ENCODE results near the gene DOCK9. TPM values are rescaled to one million over a fixed set of nuclear protein-coding genes. Genes with fewer than 3 reads are reported as not detected.
A peak's percentile ranks its signal among the peaks of the same experiment; 100 is the strongest.

Gene DOCK9
- total RNA-seq, 4 donors from 2014 or later: 127 to 191 (median 154) TPM

DNA sequence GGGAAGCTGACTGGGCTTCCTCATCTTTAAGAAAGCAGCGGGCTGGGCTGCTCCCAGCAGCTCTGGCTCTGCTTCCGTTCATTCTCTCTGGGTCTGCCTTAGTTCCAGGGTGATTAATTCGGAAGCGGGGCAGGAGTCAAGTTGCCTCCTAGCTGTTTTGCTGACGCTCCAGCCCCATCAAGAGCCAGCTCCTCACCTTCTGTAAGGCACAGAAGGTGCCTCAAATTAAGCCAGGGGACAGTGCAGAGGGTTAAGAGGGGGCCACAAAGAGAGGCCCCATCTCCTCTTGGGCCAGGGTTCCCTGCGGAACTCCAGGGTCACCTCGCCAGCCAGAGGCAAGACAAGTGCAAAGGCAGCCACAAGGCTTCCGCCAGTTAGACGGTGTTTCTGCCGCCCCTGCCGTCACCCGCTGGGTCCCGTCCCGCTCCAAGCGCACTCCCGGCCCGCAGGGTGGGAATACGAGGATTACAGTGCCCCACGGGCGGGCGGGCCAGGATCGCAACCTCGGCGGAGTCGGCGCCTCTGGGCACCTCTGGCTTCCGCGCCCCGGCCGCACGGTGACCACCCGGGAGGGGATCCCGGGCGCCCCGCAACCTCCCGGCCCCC lies 225.9 kb downstream of the DOCK9 start:
- TF ChIP-seq POLR2A (IDR thresholded peaks at IDR 0.05; ENCODE audit: low read depth): no peak
- TF ChIP-seq, protein P1, sequence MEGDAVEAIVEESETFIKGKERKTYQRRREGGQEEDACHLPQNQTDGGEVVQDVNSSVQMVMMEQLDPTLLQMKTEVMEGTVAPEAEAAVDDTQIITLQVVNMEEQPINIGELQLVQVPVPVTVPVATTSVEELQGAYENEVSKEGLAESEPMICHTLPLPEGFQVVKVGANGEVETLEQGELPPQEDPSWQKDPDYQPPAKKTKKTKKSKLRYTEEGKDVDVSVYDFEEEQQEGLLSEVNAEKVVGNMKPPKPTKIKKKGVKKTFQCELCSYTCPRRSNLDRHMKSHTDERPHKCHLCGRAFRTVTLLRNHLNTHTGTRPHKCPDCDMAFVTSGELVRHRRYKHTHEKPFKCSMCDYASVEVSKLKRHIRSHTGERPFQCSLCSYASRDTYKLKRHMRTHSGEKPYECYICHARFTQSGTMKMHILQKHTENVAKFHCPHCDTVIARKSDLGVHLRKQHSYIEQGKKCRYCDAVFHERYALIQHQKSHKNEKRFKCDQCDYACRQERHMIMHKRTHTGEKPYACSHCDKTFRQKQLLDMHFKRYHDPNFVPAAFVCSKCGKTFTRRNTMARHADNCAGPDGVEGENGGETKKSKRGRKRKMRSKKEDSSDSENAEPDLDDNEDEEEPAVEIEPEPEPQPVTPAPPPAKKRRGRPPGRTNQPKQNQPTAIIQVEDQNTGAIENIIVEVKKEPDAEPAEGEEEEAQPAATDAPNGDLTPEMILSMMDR (IDR thresholded peaks at IDR 0.05): no peak
- TF ChIP-seq POLR2AphosphoS5 (IDR thresholded peaks at IDR 0.05): no peak
- no peak for TF ChIP-seq EP300 (IDR thresholded peaks at IDR 0.05)
- no CpG with 5 or more reads among the region's 36 CpGs for WGBS
- DNase-seq (ENCODE audit: extremely low spot score): no peak

GRCh38 chr13:98751367-98751782 lies 226.5 kb downstream of the DOCK9 start:
- 38% methylated on average over 3 of the region's 8 CpGs for WGBS

More for the DNA sequence above, 225.9 kb downstream of the DOCK9 start:
- Histone ChIP-seq H3K27me3 (peaks cover 0 to 58% (median 24%) of the 10 kb centered on the region in 4 donors), H3K4me1 (peaks cover 13 to 15% (median 14%) of the 10 kb centered on the region in 4 donors), H3K27ac (replicated peaks in 1 of 4) (no peak overlapping the region), H3K9me3 (peaks cover 0 to 11% (median 4%) of the 10 kb centered on the region in 4 donors), H3K4me3 (peak overlapping the region; percentile 44 to 58 (median 46)), H3K36me3 (no peaks in the 10 kb centered on the region)
- intact Hi-C loops (cut with DNase I): no loop called here

GRCh38 chr13:98749501-98749900 lies 228.4 kb downstream of the DOCK9 start:
- peaks cover 0 to 11% (median 4%) of the 10 kb centered on the region in 4 donors for H3K9me3 ChIP-seq
- 65% methylated on average over 3 of the region's 3 CpGs for WGBS
- H3K36me3 ChIP-seq: no peaks in the 10 kb centered on the region
- no peak overlapping the region for H3K4me3 ChIP-seq
- no peak for DNase-seq (ENCODE audit: extremely low spot score)
- H3K27me3 ChIP-seq: peaks cover 0 to 46% (median 21%) of the 10 kb centered on the region in 4 donors
- intact Hi-C loops (cut with DNase I): no loop called here
- peaks cover 13 to 15% (median 14%) of the 10 kb centered on the region in 4 donors for H3K4me1 ChIP-seq
- H3K27ac ChIP-seq (replicated peaks in 1 of 4): no peak overlapping the region
- TF ChIP-seq, protein P1 (IDR thresholded peaks at IDR 0.05): no peak
- no peak for TF ChIP-seq POLR2AphosphoS5 (IDR thresholded peaks at IDR 0.05)
- no peak for TF ChIP-seq POLR2A (IDR thresholded peaks at IDR 0.05; ENCODE audit: low read depth)
- no peak for TF ChIP-seq EP300 (IDR thresholded peaks at IDR 0.05)

More at GRCh38 chr13:98751367-98751782, 226.5 kb downstream of the DOCK9 start:
- H3K4me3 ChIP-seq: no peak overlapping the region
- no peak overlapping the region for H3K27ac ChIP-seq (replicated peaks in 1 of 4)
- peaks cover 0 to 11% (median 4%) of the 10 kb centered on the region in 4 donors for H3K9me3 ChIP-seq
- H3K36me3 ChIP-seq: no peaks in the 10 kb centered on the region
- peaks cover 0 to 58% (median 24%) of the 10 kb centered on the region in 4 donors for H3K27me3 ChIP-seq
- DNase-seq (ENCODE audit: extremely low spot score): no peak
- peaks cover 13 to 15% (median 14%) of the 10 kb centered on the region in 4 donors for H3K4me1 ChIP-seq
- TF ChIP-seq EP300 (IDR thresholded peaks at IDR 0.05): no peak
- TF ChIP-seq POLR2A (IDR thresholded peaks at IDR 0.05; ENCODE audit: low read depth): no peak
- TF ChIP-seq POLR2AphosphoS5 (IDR thresholded peaks at IDR 0.05): no peak
- TF ChIP-seq, protein P1 (IDR thresholded peaks at IDR 0.05): no peak
- intact Hi-C loops (cut with DNase I): no loop called here

DNA sequence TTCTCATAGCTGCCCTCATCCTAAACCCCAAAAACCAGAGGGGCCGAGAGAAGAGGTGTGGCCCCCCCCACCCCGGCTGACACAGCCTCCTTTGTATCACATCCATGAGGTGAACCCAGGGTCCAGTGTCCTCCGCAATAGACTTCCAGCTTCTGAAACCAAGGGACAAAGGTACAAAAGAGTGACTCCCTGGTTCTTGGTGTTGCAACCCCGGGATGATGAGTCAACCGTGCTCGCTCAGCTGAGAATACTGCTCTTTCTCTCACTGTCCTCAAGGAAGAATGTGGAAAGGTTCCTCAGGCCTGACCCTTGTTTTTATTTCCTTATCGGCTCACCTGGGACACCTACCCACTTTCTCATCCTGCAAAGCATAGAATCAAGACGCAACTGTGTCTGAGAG lies 230.9 kb downstream of the DOCK9 start:
- intact Hi-C loops (cut with DNase I): no loop called here
- H3K4me3 ChIP-seq: no peak overlapping the region
- H3K27ac ChIP-seq (replicated peaks in 1 of 4): no peak overlapping the region
- H3K9me3 ChIP-seq: no peaks in the 10 kb centered on the region
- H3K36me3 ChIP-seq: no peaks in the 10 kb centered on the region
- TF ChIP-seq POLR2A (IDR thresholded peaks at IDR 0.05; ENCODE audit: low read depth): no peak
- TF ChIP-seq, protein P1 (IDR thresholded peaks at IDR 0.05): no peak
- TF ChIP-seq POLR2AphosphoS5 (IDR thresholded peaks at IDR 0.05): no peak
- no peak for DNase-seq (ENCODE audit: extremely low spot score)
- 88% methylated on average over 8 of the region's 8 CpGs for WGBS
- H3K4me1 ChIP-seq: peaks cover 4 to 6% (median 5%) of the 10 kb centered on the region in 4 donors
- peaks cover 0 to 21% (median 10%) of the 10 kb centered on the region in 4 donors for H3K27me3 ChIP-seq

Small RNA genes lying within 50 kb of the gene (small RNA-seq; reads per million reads assigned to genes)
- gene AL161420.1 (0 reads per million in 3 donors), gene RNU6-83P (0 reads per million in 3 donors)

Other genes with a start within 250 kb of the DOCK9 start
- not detected for gene SLC15A1, start 225.4 kb downstream of the DOCK9 start, total RNA-seq
- 10 to 100 TPM; 42.6 to 62.1 (median 50.9) TPM for gene UBAC2, start 222.8 kb upstream of the DOCK9 start, total RNA-seq

All from esophagus muscularis mucosa (tissue), 4 donors.